B cell (primary cell): ENCODE data around the gene CPA5. TPM values are rescaled to one million over a fixed set of nuclear protein-coding genes. Genes with fewer than 3 reads are reported as not detected.
"Not testable (repeated sequence)": the region's sequence is repeated elsewhere in the genome, so short reads cannot be mapped to it uniquely, and the experiment has no call there.

Experiments
- ATAC-seq: fragments of 200-7000 bp; cut with Tn5 transposase; one replicate; pipeline ENCODE4 v1.10.0; 2021; ENCODE audit warnings: low read depth, mild to moderate bottlenecking, moderate number of reproducible peaks, moderate library complexity
- CTCF ChIA-PET: fragments of 350-600 bp; sonication (Branson Sonifier 250); formaldehyde crosslinking; loops from one replicate; lab custom pipeline; 2021; ENCODE audit warnings: antibody characterized with exemption, inconsistent platforms; lab: Charles Lee
- POLR2A ChIA-PET: fragments of 350-600 bp; sonication (Branson Sonifier 250); formaldehyde crosslinking; loops from one replicate; lab custom pipeline; 2021; ENCODE audit warnings: antibody characterized with exemption; lab: Charles Lee
- DNase-seq: peaks from one replicate; pipeline ENCODE4 v3.0.0; 2013
- H2AFZ ChIP-seq: 2 replicates; pipeline ENCODE4 v1.6.1; 2012; ENCODE audit warnings: mild to moderate bottlenecking, low read depth, low read length; ENCODE audit not compliant: insufficient read depth, poor library complexity, severe bottlenecking
- H3K27ac ChIP-seq, 2 donors: 1 replicate in 1 of 2; 2 replicates in 1 of 2; pipeline ENCODE4 v1.5.1; 2012 to 2013; ENCODE audit warnings: low read length in 2 of 2, mild to moderate bottlenecking in 2 of 2, moderate library complexity in 1 of 2
- H3K27me3 ChIP-seq, 4 experiments: fragments of 200-600 bp in 1 of 4; sonication (generic) in 1 of 4; replicated peaks in 1 of 4; 1 replicate in 2 of 4; 2 replicates in 2 of 4; pipeline versions ENCODE4 v1.6.1 to v1.7.0; 2013 to 2016; ENCODE audit warnings: low read length in 3 of 4, mild to moderate bottlenecking in 2 of 4, mixed read lengths in 1 of 4, moderate library complexity in 1 of 4; ENCODE audit not compliant: insufficient read depth in 4 of 4, control insufficient read depth in 3 of 4; ENCODE audit errors: control extremely low read depth in 1 of 4
- H3K36me3 ChIP-seq, 2 experiments: replicated peaks in 1 of 2; 1 replicate in 1 of 2; 2 replicates in 1 of 2; pipeline versions ENCODE4 v1.6.1 to v1.7.1; 2013; ENCODE audit warnings: low read length in 1 of 2; ENCODE audit not compliant: insufficient read depth in 2 of 2, control insufficient read depth in 1 of 2; ENCODE audit errors: control extremely low read depth in 1 of 2, extremely low read depth in 1 of 2
- H3K4me1 ChIP-seq, 2 donors: fragments of 200-600 bp in 1 of 2; sonication (generic) in 1 of 2; 1 replicate in 1 of 2; 2 replicates in 1 of 2; pipeline versions ENCODE4 v1.5.1 to v1.6.1; 2013 to 2017; ENCODE audit warnings: low read length in 2 of 2; ENCODE audit not compliant: control insufficient read depth in 2 of 2, insufficient read depth in 2 of 2
- H3K4me2 ChIP-seq: replicated peaks from 2 replicates; pipeline ENCODE3; 2012; ENCODE audit warnings: mild to moderate bottlenecking, low read depth, low read length; ENCODE audit not compliant: poor library complexity, severe bottlenecking
- H3K4me3 ChIP-seq, 5 experiments: fragments of 200-600 bp in 1 of 5; sonication (generic) in 1 of 5; 1 replicate in 3 of 5; 2 replicates in 2 of 5; pipeline versions ENCODE4 v1.5.1 to v1.7.0; 2011 to 2016; ENCODE audit warnings: low read length in 4 of 5, mild to moderate bottlenecking in 4 of 5, low read depth in 2 of 5, control low read depth in 1 of 5, moderate library complexity in 1 of 5; ENCODE audit not compliant: insufficient read depth in 1 of 5; ENCODE audit errors: control extremely low read depth in 1 of 5, extremely low read depth in 1 of 5
- H3K79me2 ChIP-seq: fragments of 200-600 bp; sonication (generic); one replicate; pipeline ENCODE4 v1.6.0; 2016; ENCODE audit warnings: low read length; ENCODE audit not compliant: control insufficient read depth, insufficient read depth
- H3K9ac ChIP-seq: fragments of 200-600 bp; sonication (generic); 2 replicates; pipeline ENCODE4 v1.6.1; 2017; ENCODE audit warnings: mild to moderate bottlenecking, low read length, moderate library complexity
- H3K9me3 ChIP-seq, 3 donors: one replicate each; pipeline versions ENCODE4 v1.6.1 to v1.7.1; 2013; ENCODE audit warnings: low read length in 2 of 3; ENCODE audit not compliant: control insufficient read depth in 2 of 3, insufficient read depth in 1 of 3; ENCODE audit errors: control extremely low read depth in 1 of 3
- H4K20me1 ChIP-seq: 2 replicates; pipeline ENCODE4 v1.6.0; 2012; ENCODE audit warnings: mild to moderate bottlenecking, low read length; ENCODE audit not compliant: insufficient read depth, control insufficient read depth, poor library complexity, severe bottlenecking
- H3K27ac Mint-ChIP-seq: one replicate; pipeline ENCODE4 v1.8.0; 2021; ENCODE audit warnings: mixed read lengths
- H3K27me3 Mint-ChIP-seq: one replicate; pipeline ENCODE4 v1.8.0; 2021; ENCODE audit warnings: mixed read lengths
- H3K4me1 Mint-ChIP-seq: one replicate; pipeline ENCODE4 v1.8.0; 2021; ENCODE audit warnings: mixed read lengths
- H3K4me3 Mint-ChIP-seq: one replicate; pipeline ENCODE4 v1.8.0; 2021; ENCODE audit warnings: mixed read lengths
- H3K9me3 Mint-ChIP-seq: one replicate; pipeline ENCODE4 v1.8.0; 2022; ENCODE audit warnings: mixed read lengths; ENCODE audit not compliant: insufficient read depth
- EZH2 ChIP-seq: IDR thresholded peaks from 2 replicates; pipeline ENCODE4 v1.6.1; 2012; ENCODE audit warnings: borderline replicate concordance, low read depth, mild to moderate bottlenecking, moderate library complexity, low read length; ENCODE audit not compliant: insufficient read depth, poor library complexity, severe bottlenecking
- WGBS: methylation state at CpG from one replicate; pipeline ENCODE4 v1.1.5; 2013; ENCODE audit warnings: missing lambda C conversion rate; ENCODE audit not compliant: insufficient coverage; 5-methylcytosine and 5-hydroxymethylcytosine counted together
- intact Hi-C: fragments of 100-400 bp; cut with micrococcal nuclease; formaldehyde crosslinking; loops from one replicate; pipeline ENCODE4 v1.10.0; 2022
- polyA plus RNA-seq: library from polyadenylated mRNA; depleted of rRNA; stranded (reverse); fragments of >200 nt; gene quantifications from 2 replicates; pipeline ENCODE4 v1.2.3, GENCODE V29; 2012
- total RNA-seq, 2 donors: library from RNA; stranded (reverse); fragments of 120-200 nt in 1 of 2; gene quantifications; 1 replicate in 1 of 2; 2 replicates in 1 of 2; pipeline versions ENCODE4 v1.2.3 to v1.2.4, GENCODE V29; 2013 to 2022
- TF ChIP-seq, protein P1 (sequence below): fragments of 200-600 bp; IDR thresholded peaks from one replicate; pipeline ENCODE4 v1.8.0; 2022; ENCODE audit warnings: antibody characterized with exemption, mild to moderate bottlenecking

CPA5 gene
- total and polyA plus RNA-seq, 2 donors (not counting 1 experiment from before 2014, with no cell fraction given), result not detected

GRCh38 chr7:130314305-130314704 lies 30.3 kb upstream of the CPA5 start:
- Mint-ChIP-seq H3K27me3 (peaks cover 10% of the 10 kb centered on the region), H3K27ac (no peak overlapping the region), H3K4me3 (no peak overlapping the region), H3K9me3 (no peaks in the 10 kb centered on the region), H3K4me1 (no peaks in the 10 kb centered on the region)
- Histone ChIP-seq H3K27me3 (no peaks in the 10 kb centered on the region), H3K36me3 (no peaks in the 10 kb centered on the region), H3K9ac (no peak overlapping the region), H3K4me3 (no peak overlapping the region), H3K4me2 (no peak overlapping the region), H3K27ac (no peak overlapping the region), H3K9me3 (no peaks in the 10 kb centered on the region), H3K4me1 (no peaks in the 10 kb centered on the region), H4K20me1 (no peaks in the 10 kb centered on the region), H2AFZ (no peak overlapping the region), H3K79me2 (no peaks in the 10 kb centered on the region)
- TF ChIP-seq, protein P1, sequence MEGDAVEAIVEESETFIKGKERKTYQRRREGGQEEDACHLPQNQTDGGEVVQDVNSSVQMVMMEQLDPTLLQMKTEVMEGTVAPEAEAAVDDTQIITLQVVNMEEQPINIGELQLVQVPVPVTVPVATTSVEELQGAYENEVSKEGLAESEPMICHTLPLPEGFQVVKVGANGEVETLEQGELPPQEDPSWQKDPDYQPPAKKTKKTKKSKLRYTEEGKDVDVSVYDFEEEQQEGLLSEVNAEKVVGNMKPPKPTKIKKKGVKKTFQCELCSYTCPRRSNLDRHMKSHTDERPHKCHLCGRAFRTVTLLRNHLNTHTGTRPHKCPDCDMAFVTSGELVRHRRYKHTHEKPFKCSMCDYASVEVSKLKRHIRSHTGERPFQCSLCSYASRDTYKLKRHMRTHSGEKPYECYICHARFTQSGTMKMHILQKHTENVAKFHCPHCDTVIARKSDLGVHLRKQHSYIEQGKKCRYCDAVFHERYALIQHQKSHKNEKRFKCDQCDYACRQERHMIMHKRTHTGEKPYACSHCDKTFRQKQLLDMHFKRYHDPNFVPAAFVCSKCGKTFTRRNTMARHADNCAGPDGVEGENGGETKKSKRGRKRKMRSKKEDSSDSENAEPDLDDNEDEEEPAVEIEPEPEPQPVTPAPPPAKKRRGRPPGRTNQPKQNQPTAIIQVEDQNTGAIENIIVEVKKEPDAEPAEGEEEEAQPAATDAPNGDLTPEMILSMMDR, result no peak
- TF ChIP-seq EZH2, result no peak
- WGBS, result 94% methylated on average over 6 of the region's 6 CpGs
- no peak for DNase-seq
- intact Hi-C loops, result no loop called here
- no peak for ATAC-seq
- ChIA-PET POLR2A (no interaction called here), CTCF (no interaction called here)

DNA sequence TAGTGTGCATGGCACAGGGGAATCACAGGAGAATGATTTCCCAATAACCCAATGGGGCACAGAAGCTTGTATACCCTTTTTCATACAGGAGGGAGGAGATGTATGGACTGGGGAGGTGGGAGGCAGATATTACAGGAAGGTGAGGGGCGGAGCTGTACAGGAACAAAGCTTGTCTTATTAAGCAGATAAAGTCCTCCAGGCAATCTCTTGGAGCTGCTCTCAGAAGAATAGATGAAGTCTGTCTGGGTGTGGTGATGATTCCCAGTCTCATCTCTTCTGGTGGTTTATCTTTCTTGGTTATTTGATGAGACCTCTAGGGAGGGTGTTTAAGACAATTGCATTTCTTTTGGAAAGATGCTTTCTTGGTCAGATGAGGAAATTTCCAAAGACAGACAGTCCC lies 25.1 kb upstream of the CPA5 start:
- Mint-ChIP-seq H3K9me3 (no peaks in the 10 kb centered on the region), H3K27ac (no peak overlapping the region), H3K4me3 (no peak overlapping the region), H3K4me1 (no peaks in the 10 kb centered on the region), H3K27me3 (peaks cover 8% of the 10 kb centered on the region)
- Histone ChIP-seq H3K4me3 (no peak overlapping the region), H2AFZ (no peak overlapping the region), H3K4me1 (no peaks in the 10 kb centered on the region), H3K27me3 (no peaks in the 10 kb centered on the region), H3K27ac (no peak overlapping the region), H3K79me2 (no peaks in the 10 kb centered on the region), H4K20me1 (no peaks in the 10 kb centered on the region), H3K9me3 (peaks cover 0 to 11% (median 0%) of the 10 kb centered on the region in 3 donors), H3K4me2 (no peak overlapping the region), H3K9ac (no peak overlapping the region), H3K36me3 (no peaks in the 10 kb centered on the region)
- intact Hi-C loops, result no loop called here
- ChIA-PET POLR2A (no interaction called here), CTCF (no interaction called here)
- TF ChIP-seq, protein P1, result no peak
- no peak for TF ChIP-seq EZH2
- ATAC-seq (no peak), DNase-seq (no peak)
- 100% methylated on average over 1 of the region's 1 CpG for WGBS

GRCh38 chr7:130321542-130322229 lies 22.9 kb upstream of the CPA5 start:
- H3K79me2 ChIP-seq, H3K9me3 Mint-ChIP-seq, POLR2A ChIA-PET, H3K36me3 ChIP-seq, H4K20me1 ChIP-seq, H3K4me3 ChIP-seq, H2AFZ ChIP-seq, H3K4me1 Mint-ChIP-seq, H3K27ac ChIP-seq, H3K27me3 ChIP-seq, H3K4me2 ChIP-seq, ATAC-seq, H3K4me3 Mint-ChIP-seq, H3K27ac Mint-ChIP-seq, intact Hi-C loops, H3K4me1 ChIP-seq, H3K9ac ChIP-seq, CTCF ChIA-PET, H3K27me3 Mint-ChIP-seq, DNase-seq: not testable (repeated sequence)
- peaks cover 0 to 11% (median 0%) of the 10 kb centered on the region in 3 donors for H3K9me3 ChIP-seq
- 60% methylated on average over 1 of the region's 3 CpGs for WGBS
